Measurements from ENCODE around the gene CBX4.

GRCh38 chr17:79818026-79818758, 21.0 kb downstream of the CBX4 start:
- TF ChIP-seq, protein P1, sequence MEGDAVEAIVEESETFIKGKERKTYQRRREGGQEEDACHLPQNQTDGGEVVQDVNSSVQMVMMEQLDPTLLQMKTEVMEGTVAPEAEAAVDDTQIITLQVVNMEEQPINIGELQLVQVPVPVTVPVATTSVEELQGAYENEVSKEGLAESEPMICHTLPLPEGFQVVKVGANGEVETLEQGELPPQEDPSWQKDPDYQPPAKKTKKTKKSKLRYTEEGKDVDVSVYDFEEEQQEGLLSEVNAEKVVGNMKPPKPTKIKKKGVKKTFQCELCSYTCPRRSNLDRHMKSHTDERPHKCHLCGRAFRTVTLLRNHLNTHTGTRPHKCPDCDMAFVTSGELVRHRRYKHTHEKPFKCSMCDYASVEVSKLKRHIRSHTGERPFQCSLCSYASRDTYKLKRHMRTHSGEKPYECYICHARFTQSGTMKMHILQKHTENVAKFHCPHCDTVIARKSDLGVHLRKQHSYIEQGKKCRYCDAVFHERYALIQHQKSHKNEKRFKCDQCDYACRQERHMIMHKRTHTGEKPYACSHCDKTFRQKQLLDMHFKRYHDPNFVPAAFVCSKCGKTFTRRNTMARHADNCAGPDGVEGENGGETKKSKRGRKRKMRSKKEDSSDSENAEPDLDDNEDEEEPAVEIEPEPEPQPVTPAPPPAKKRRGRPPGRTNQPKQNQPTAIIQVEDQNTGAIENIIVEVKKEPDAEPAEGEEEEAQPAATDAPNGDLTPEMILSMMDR (IDR thresholded peaks at IDR 0.05), result no peak
- TF ChIP-seq POLR2A (IDR thresholded peaks at IDR 0.05), result no peak
